Uterus (tissue), 2 donors: ENCODE data around the gene NXN.

Experiments
- POLR2A ChIP-seq, 2 donors: fragments of 450-650 bp; IDR thresholded peaks; one replicate each; pipeline ENCODE4 v1.6.1; 2016; ENCODE audit warnings: antibody characterized with exemption in 2 of 2, mild to moderate bottlenecking in 1 of 2, moderate library complexity in 1 of 2
- TF ChIP-seq, protein P1 (sequence below), 4 experiments: fragments of 200-600 bp in 2 of 4; fragments of 450-650 bp in 2 of 4; sonication (generic) in 2 of 4; IDR thresholded peaks; one replicate each; pipeline ENCODE4 v1.5.1; 2016 to 2019; ENCODE audit warnings: antibody characterized with exemption in 4 of 4, mild to moderate bottlenecking in 2 of 4, moderate library complexity in 1 of 4

- TF ChIP-seq, protein P1, sequence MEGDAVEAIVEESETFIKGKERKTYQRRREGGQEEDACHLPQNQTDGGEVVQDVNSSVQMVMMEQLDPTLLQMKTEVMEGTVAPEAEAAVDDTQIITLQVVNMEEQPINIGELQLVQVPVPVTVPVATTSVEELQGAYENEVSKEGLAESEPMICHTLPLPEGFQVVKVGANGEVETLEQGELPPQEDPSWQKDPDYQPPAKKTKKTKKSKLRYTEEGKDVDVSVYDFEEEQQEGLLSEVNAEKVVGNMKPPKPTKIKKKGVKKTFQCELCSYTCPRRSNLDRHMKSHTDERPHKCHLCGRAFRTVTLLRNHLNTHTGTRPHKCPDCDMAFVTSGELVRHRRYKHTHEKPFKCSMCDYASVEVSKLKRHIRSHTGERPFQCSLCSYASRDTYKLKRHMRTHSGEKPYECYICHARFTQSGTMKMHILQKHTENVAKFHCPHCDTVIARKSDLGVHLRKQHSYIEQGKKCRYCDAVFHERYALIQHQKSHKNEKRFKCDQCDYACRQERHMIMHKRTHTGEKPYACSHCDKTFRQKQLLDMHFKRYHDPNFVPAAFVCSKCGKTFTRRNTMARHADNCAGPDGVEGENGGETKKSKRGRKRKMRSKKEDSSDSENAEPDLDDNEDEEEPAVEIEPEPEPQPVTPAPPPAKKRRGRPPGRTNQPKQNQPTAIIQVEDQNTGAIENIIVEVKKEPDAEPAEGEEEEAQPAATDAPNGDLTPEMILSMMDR (IDR thresholded peaks at IDR 0.05) = no peak
- TF ChIP-seq POLR2A (IDR thresholded peaks at IDR 0.05) = no peak
Measured at GRCh38 chr17:859824-860195, 119.8 kb downstream of the NXN start.
